ENCODE results near the gene ADIPOR2.

ADIPOR2 gene

DNA sequence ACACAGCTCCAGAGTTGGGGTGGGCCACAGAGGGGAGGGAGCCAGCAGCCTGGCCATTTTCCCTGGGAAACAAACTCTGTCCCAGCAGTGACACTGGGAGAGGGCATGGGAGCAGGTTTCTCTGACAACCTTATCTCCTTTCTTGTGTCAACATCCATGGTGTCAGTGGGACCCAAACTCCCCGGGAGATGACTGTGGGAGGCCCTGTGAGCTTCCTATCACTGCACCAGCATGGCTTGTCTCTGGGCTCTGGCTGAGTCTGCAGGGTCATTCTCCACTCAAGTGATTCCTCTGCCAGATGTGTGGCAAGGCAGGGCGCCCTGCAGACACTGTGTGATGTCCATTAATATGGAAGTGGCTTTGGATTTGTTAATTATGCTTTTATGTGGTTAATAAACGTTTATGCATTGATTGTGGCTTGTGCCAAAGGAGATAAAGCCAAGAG lies 139.6 kb downstream of the ADIPOR2 start:
- no peak overlapping the region for H3K4me2 ChIP-seq (ENCODE audit: insufficient read depth, low read length)
- H3K27me3 ChIP-seq (ENCODE audit: insufficient read depth, low read length, poor library complexity) = no peaks in the 10 kb centered on the region
- no peaks in the 10 kb centered on the region for H3K4me1 ChIP-seq (ENCODE audit: insufficient read depth, low read length)
- ATAC-seq (ENCODE audit: insufficient read depth, low read depth) = no peak
- H4K20me1 ChIP-seq (ENCODE audit: insufficient read depth, low read length) = no peaks in the 10 kb centered on the region
- H3K9me3 ChIP-seq (ENCODE audit: insufficient read depth, low read length, severe bottlenecking) = no peaks in the 10 kb centered on the region
- no peak overlapping the region for H3K4me3 ChIP-seq (ENCODE audit: low read depth in 1 of 2, low read length in 2 of 2)
- TF ChIP-seq, protein P1, sequence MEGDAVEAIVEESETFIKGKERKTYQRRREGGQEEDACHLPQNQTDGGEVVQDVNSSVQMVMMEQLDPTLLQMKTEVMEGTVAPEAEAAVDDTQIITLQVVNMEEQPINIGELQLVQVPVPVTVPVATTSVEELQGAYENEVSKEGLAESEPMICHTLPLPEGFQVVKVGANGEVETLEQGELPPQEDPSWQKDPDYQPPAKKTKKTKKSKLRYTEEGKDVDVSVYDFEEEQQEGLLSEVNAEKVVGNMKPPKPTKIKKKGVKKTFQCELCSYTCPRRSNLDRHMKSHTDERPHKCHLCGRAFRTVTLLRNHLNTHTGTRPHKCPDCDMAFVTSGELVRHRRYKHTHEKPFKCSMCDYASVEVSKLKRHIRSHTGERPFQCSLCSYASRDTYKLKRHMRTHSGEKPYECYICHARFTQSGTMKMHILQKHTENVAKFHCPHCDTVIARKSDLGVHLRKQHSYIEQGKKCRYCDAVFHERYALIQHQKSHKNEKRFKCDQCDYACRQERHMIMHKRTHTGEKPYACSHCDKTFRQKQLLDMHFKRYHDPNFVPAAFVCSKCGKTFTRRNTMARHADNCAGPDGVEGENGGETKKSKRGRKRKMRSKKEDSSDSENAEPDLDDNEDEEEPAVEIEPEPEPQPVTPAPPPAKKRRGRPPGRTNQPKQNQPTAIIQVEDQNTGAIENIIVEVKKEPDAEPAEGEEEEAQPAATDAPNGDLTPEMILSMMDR (IDR thresholded peaks at IDR 0.05; ENCODE audit: borderline replicate concordance, extremely low read depth, low read length, poor library complexity, severe bottlenecking) = no peak
- TF ChIP-seq EZH2 (IDR thresholded peaks at IDR 0.05; ENCODE audit: borderline replicate concordance, low read depth, low read length, severe bottlenecking) = no peak
- no peak for DNase-seq
- H3K9ac ChIP-seq (ENCODE audit: low read depth, low read length) = no peak overlapping the region
- H3K36me3 ChIP-seq (ENCODE audit: insufficient read depth, low read length) = no peaks in the 10 kb centered on the region
- no peak overlapping the region for H3K27ac ChIP-seq (ENCODE audit: low read length)
- no peaks in the 10 kb centered on the region for H3K79me2 ChIP-seq (ENCODE audit: insufficient read depth, low read length)
- H2AFZ ChIP-seq (ENCODE audit: low read depth, low read length) = no peak overlapping the region

DNA sequence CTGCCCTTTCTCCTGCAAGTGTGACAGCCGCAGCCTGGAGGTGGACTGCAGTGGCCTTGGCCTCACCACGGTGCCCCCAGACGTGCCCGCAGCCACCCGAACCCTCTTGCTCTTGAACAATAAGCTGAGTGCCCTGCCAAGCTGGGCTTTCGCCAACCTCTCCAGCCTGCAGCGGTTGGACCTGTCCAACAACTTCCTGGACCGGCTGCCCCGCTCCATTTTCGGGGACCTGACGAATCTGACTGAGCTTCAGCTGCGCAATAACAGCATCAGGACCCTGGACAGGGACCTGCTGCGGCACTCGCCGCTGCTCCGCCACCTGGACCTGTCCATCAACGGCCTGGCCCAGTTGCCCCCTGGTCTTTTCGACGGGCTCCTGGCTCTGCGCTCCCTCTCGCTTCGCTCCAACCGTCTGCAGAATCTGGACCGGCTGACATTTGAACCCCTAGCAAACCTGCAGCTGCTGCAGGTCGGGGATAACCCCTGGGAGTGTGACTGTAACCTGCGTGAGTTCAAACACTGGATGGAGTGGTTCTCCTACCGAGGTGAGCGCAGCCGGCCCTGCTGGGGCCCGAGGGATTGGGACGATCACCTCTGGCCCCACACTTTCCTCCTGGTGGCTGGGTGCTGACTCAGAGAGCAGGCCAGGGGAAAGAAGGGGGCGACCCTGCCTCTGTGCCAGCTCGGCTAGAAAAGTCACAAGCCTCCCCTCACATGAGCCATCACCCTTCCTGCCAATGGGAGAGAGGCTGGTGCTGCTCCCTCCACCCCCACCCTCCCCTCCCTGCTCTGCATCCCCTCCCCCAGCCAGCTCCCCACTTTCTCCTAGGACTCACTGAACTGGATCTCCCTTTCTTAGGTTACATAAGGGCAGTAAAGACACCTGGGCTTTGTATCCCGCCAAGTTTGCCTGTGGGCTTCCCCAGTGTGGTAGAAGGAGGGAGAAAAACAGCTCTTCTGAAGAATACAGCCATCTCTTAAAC lies 140.4 kb downstream of the ADIPOR2 start:
- H3K27me3 ChIP-seq (ENCODE audit: insufficient read depth, low read length, poor library complexity) = no peaks in the 10 kb centered on the region
- DNase-seq (peak; percentile 23), ATAC-seq (ENCODE audit: insufficient read depth, low read depth) (peak; percentile 39; the same call in 1 of the 3 replicates)
- no peak overlapping the region for H3K4me3 ChIP-seq (ENCODE audit: low read depth in 1 of 2, low read length in 2 of 2)
- no peak overlapping the region for H3K27ac ChIP-seq (ENCODE audit: low read length)
- no peak overlapping the region for H2AFZ ChIP-seq (ENCODE audit: low read depth, low read length)
- 0 out of 2 replicates have a peak, but pooled peaks cover 4% of the 10 kb centered on the region for H4K20me1 ChIP-seq (ENCODE audit: insufficient read depth, low read length)
- no peak for TF ChIP-seq EZH2 (IDR thresholded peaks at IDR 0.05; ENCODE audit: borderline replicate concordance, low read depth, low read length, severe bottlenecking)
- no peak overlapping the region for H3K9ac ChIP-seq (ENCODE audit: low read depth, low read length)
- H3K36me3 ChIP-seq (ENCODE audit: insufficient read depth, low read length) = no peaks in the 10 kb centered on the region
- no peaks in the 10 kb centered on the region for H3K9me3 ChIP-seq (ENCODE audit: insufficient read depth, low read length, severe bottlenecking)
- no peak overlapping the region for H3K4me2 ChIP-seq (ENCODE audit: insufficient read depth, low read length)
- no peaks in the 10 kb centered on the region for H3K79me2 ChIP-seq (ENCODE audit: insufficient read depth, low read length)
- H3K4me1 ChIP-seq (ENCODE audit: insufficient read depth, low read length) = no peaks in the 10 kb centered on the region

DNA sequence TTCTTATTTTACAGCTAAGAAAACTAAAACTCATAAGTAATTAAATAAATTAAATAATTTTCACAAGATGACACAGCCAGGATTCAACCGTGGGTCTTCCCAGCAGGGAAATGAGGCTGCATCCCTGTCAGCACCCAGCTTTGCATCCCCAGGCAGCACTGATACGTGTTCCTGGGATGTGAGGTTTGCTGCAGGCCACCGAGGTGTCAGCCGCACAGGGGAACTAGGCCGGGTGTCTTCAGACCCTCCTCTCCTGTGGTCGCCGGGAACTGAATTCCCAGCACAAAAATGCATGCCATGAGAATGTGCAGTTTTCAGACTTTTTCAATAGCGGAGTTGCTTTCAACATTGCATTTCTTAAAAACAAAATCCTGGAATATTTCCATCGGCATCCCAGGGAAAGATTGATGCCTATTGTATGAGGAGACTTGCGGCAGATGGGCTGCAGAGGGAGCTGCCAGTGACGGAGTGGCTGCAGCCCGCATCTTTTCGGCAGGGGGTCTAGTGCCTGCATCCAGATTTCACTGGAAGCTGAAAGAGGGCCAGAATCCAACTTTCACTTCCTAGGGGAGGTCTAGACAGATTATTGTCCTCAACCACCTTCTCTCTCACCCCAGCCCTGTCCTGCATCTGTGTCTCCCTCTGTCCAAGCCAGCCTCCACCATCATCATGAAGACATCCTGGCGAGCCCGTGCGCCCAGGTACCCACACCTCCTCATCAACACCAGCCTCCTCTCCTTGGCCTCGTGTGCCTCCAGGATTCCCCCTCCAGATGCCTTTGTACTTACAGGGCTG lies 142.1 kb downstream of the ADIPOR2 start:
- Histone ChIP-seq H3K4me3 (ENCODE audit: low read depth in 1 of 2, low read length in 2 of 2) (no peak overlapping the region), H3K9me3 (ENCODE audit: insufficient read depth, low read length, severe bottlenecking) (no peaks in the 10 kb centered on the region), H3K36me3 (ENCODE audit: insufficient read depth, low read length) (no peaks in the 10 kb centered on the region), H3K27me3 (ENCODE audit: insufficient read depth, low read length, poor library complexity) (no peaks in the 10 kb centered on the region), H3K9ac (ENCODE audit: low read depth, low read length) (no peak overlapping the region), H3K27ac (ENCODE audit: low read length) (no peak overlapping the region), H3K79me2 (ENCODE audit: insufficient read depth, low read length) (no peaks in the 10 kb centered on the region), H3K4me2 (ENCODE audit: insufficient read depth, low read length) (no peak overlapping the region), H3K4me1 (ENCODE audit: insufficient read depth, low read length) (no peaks in the 10 kb centered on the region), H2AFZ (ENCODE audit: low read depth, low read length) (no peak overlapping the region), H4K20me1 (ENCODE audit: insufficient read depth, low read length) (peaks cover 4% of the 10 kb centered on the region; the same call in 1 of the 2 replicates)
- ATAC-seq (ENCODE audit: insufficient read depth, low read depth) (no peak), DNase-seq (no peak)
- TF ChIP-seq EZH2 (IDR thresholded peaks at IDR 0.05; ENCODE audit: borderline replicate concordance, low read depth, low read length, severe bottlenecking) = no peak
- TF ChIP-seq, protein P1 (IDR thresholded peaks at IDR 0.05; ENCODE audit: borderline replicate concordance, extremely low read depth, low read length, poor library complexity, severe bottlenecking) = no peak

Data from DND-41 (cell line).